Inflammatory macrophage treated with lipopolysaccharide for 4 hours (primary cell): ENCODE measurements around the gene TRABD2B.

Experiments used
- DNase-seq: peaks from one replicate; pipeline ENCODE4 v3.0.0-alpha.2; 2020

TRABD2B gene

GRCh38 chr1:47931395-47931794, 65.8 kb downstream of the TRABD2B start:
- no peak for DNase-seq

GRCh38 chr1:47930210-47930840, 66.9 kb downstream of the TRABD2B start:
- no peak for DNase-seq

- no peak for DNase-seq
Measured at GRCh38 chr1:47927165-47927564, 70.0 kb downstream of the TRABD2B start.

- no peak for DNase-seq
Measured at GRCh38 chr1:47926461-47926999, 70.7 kb downstream of the TRABD2B start.

- no peak for DNase-seq
Measured at GRCh38 chr1:47924270-47925048, 72.7 kb downstream of the TRABD2B start.

GRCh38 chr1:47921935-47922415, 75.2 kb downstream of the TRABD2B start:
- DNase-seq: no peak

GRCh38 chr1:47919113-47919833, 77.9 kb downstream of the TRABD2B start:
- DNase-seq: no peak

GRCh38 chr1:47918257-47918867, 78.8 kb downstream of the TRABD2B start:
- no peak for DNase-seq

GRCh38 chr1:47917687-47918086, 79.5 kb downstream of the TRABD2B start:
- no peak for DNase-seq

- DNase-seq: no peak
Measured at GRCh38 chr1:47915677-47916353, 81.4 kb downstream of the TRABD2B start.

- no peak for DNase-seq
Measured at GRCh38 chr1:47914952-47915676, 82.1 kb downstream of the TRABD2B start.

- no peak for DNase-seq
Measured at GRCh38 chr1:47914218-47914938, 82.8 kb downstream of the TRABD2B start.

GRCh38 chr1:47913225-47913823, 83.9 kb downstream of the TRABD2B start:
- DNase-seq: no peak

- DNase-seq: no peak
Measured at GRCh38 chr1:47912756-47913155, 84.4 kb downstream of the TRABD2B start.

GRCh38 chr1:47911892-47912291, 85.3 kb downstream of the TRABD2B start:
- DNase-seq: no peak

- DNase-seq: no peak
Measured at GRCh38 chr1:47911424-47911823, 85.8 kb downstream of the TRABD2B start.

GRCh38 chr1:47908258-47908657, 88.9 kb downstream of the TRABD2B start:
- DNase-seq: no peak

- DNase-seq: no peak
Measured at GRCh38 chr1:47907177-47907528, 90.0 kb downstream of the TRABD2B start.

GRCh38 chr1:47906527-47907176, 90.5 kb downstream of the TRABD2B start:
- no peak for DNase-seq

- DNase-seq: no peak
Measured at GRCh38 chr1:47906009-47906432, 91.2 kb downstream of the TRABD2B start.
